Osteocyte (in vitro differentiated cells): ENCODE measurements around the gene NAALADL2. TPM values are rescaled to one million over a fixed set of nuclear protein-coding genes. Genes with fewer than 3 reads are reported as not detected.

Experiments used
- DNase-seq: peaks from one replicate; pipeline ENCODE4 v3.0.0; 2021; ENCODE audit warnings: mixed read lengths; ENCODE audit not compliant: unreplicated experiment; ENCODE audit errors: extremely low spot score
- H3K27ac Mint-ChIP-seq: one replicate; pipeline ENCODE4 v1.8.0; 2021; ENCODE audit warnings: mild to moderate bottlenecking, mixed read lengths; ENCODE audit not compliant: unreplicated experiment
- H3K27me3 Mint-ChIP-seq: one replicate; pipeline ENCODE4 v1.8.0; 2021; ENCODE audit warnings: mixed read lengths; ENCODE audit not compliant: unreplicated experiment
- H3K36me3 Mint-ChIP-seq: one replicate; pipeline ENCODE4 v1.8.0; 2021; ENCODE audit warnings: mixed read lengths; ENCODE audit not compliant: unreplicated experiment
- H3K4me1 Mint-ChIP-seq: one replicate; pipeline ENCODE4 v1.8.0; 2021; ENCODE audit warnings: mixed read lengths; ENCODE audit not compliant: unreplicated experiment
- H3K4me3 Mint-ChIP-seq: one replicate; pipeline ENCODE4 v1.8.0; 2021; ENCODE audit warnings: mild to moderate bottlenecking, moderate library complexity, mixed read lengths; ENCODE audit not compliant: unreplicated experiment
- H3K9me3 Mint-ChIP-seq: one replicate; pipeline ENCODE4 v1.8.0; 2021; ENCODE audit warnings: mixed read lengths; ENCODE audit not compliant: unreplicated experiment
- CTCF ChIP-seq: fragments of 200-600 bp; sonication (generic); IDR thresholded peaks from 2 replicates; pipeline ENCODE4 v1.5.0; 2021; ENCODE audit warnings: antibody characterized with exemption, mild to moderate bottlenecking, moderate library complexity
- total RNA-seq: library from RNA; stranded (reverse); gene quantifications from 2 replicates; pipeline ENCODE4 v1.2.1, GENCODE V29; 2021

The NAALADL2 gene
- total RNA-seq, 1 donor from 2014 or later = 16.1 TPM

DNA sequence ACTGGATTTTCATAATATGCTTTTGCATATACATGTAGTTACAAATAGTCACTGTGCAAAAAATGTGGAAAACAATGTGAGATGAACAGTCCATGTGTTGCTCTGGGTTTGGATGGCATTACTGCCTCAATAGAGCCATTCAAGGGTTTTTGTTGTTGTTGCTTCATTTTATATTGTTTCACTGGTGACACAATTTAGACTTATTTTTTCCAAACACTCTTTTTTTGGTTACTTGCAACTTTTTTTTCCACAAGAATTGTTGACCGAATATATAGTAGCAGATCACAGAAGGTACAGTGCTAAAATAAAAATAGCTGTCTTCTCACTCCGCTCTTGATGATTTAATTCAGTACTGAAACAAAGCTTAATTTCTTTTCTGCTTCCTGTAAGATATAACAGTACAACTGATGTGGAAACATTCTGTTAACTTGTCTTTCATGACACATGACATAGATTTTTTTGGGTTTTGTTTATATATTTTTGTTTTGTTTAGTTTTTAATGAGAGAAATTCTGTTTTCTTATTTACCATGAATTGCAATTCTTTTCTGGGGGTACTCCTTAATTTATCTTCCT lies 618.6 kb downstream of the NAALADL2 start:
- Mint-ChIP-seq H3K9me3 (no peaks in the 10 kb centered on the region), H3K4me3 (no peak overlapping the region), H3K4me1 (no peaks in the 10 kb centered on the region), H3K36me3 (no peaks in the 10 kb centered on the region), H3K27me3 (no peaks in the 10 kb centered on the region), H3K27ac (no peak overlapping the region)
- no peak for TF ChIP-seq CTCF
- DNase-seq = no peak

- no peak for TF ChIP-seq CTCF
- Mint-ChIP-seq H3K27ac (no peak overlapping the region), H3K4me1 (peaks cover under 1% of the 10 kb centered on the region), H3K9me3 (no peaks in the 10 kb centered on the region), H3K4me3 (no peak overlapping the region), H3K36me3 (no peaks in the 10 kb centered on the region), H3K27me3 (no peaks in the 10 kb centered on the region)
- no peak for DNase-seq
These were observed 619.2 kb downstream of the NAALADL2 start for GRCh38 chr3:175478301-175478700.

DNA sequence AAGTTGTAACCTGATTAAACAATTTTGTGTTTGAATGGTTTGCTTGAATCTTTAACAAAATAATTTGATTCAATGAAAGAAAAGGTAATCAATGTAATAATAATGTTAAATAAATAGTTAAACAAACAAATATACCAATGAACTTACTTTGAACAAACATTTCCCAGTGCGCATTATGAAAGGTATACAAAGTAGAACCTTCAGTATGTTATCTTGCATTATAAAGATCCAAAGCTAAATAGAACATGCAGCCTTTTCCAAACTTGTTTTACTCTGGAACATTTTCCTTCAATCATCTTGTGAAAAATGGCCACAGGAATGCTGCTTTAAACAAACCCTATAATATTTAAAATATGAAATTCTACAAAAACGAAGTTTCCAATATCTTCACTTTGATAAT lies 620.0 kb downstream of the NAALADL2 start:
- no peak for TF ChIP-seq CTCF
- Mint-ChIP-seq H3K27ac (no peak overlapping the region), H3K36me3 (no peaks in the 10 kb centered on the region), H3K27me3 (no peaks in the 10 kb centered on the region), H3K4me3 (no peak overlapping the region), H3K9me3 (no peaks in the 10 kb centered on the region), H3K4me1 (peaks cover 4% of the 10 kb centered on the region)
- no peak for DNase-seq

- no peak for TF ChIP-seq CTCF
- Mint-ChIP-seq H3K27me3 (no peaks in the 10 kb centered on the region), H3K36me3 (no peaks in the 10 kb centered on the region), H3K4me3 (no peak overlapping the region), H3K4me1 (peaks cover 4% of the 10 kb centered on the region), H3K9me3 (no peaks in the 10 kb centered on the region), H3K27ac (no peak overlapping the region)
- DNase-seq = no peak
These were observed 620.7 kb downstream of the NAALADL2 start for GRCh38 chr3:175479800-175480199.

DNA sequence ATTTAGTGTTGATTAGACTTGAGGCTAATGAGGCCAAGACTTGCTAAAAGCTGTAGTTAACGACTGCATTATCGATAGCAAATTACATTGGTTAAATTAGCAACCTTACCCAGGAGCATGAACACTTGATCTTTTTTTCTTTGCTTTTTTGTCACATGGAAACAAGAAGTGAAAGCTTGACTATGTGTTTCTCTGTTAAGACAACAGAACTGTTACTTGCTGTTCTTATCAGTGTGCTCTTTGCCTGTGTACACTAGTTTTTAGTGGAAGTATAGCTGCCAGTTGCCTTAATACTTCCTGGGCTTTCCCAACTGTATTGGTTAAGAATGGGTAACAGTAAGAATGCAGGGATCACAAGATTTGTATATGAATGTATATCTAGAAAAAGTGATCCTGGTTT lies 625.5 kb downstream of the NAALADL2 start:
- no peak for TF ChIP-seq CTCF
- no peak overlapping the region for H3K27ac Mint-ChIP-seq
- H3K27me3 Mint-ChIP-seq = no peaks in the 10 kb centered on the region
- peaks cover 4% of the 10 kb centered on the region for H3K4me1 Mint-ChIP-seq
- no peak for DNase-seq
- H3K36me3 Mint-ChIP-seq = no peaks in the 10 kb centered on the region
- H3K4me3 Mint-ChIP-seq = no peak overlapping the region
- H3K9me3 Mint-ChIP-seq = no peaks in the 10 kb centered on the region
